Glutamatergic neuron (in vitro differentiated cells): ENCODE data around the gene TMEM132C. TPM values are rescaled to one million over a fixed set of nuclear protein-coding genes. Genes with fewer than 3 reads are reported as not detected.

Source experiments
- DNase-seq: peaks from one replicate; pipeline ENCODE4 v3.0.0; 2022
- H3K27ac Mint-ChIP-seq: one replicate; pipeline ENCODE4 v1.8.0; 2020; ENCODE audit warnings: mild to moderate bottlenecking, mixed read lengths, inconsistent platforms; ENCODE audit not compliant: unreplicated experiment
- H3K27me3 Mint-ChIP-seq: one replicate; pipeline ENCODE4 v1.8.0; 2020; ENCODE audit warnings: mild to moderate bottlenecking, moderate library complexity, mixed read lengths, inconsistent platforms; ENCODE audit not compliant: unreplicated experiment
- H3K36me3 Mint-ChIP-seq: one replicate; pipeline ENCODE4 v1.8.0; 2020; ENCODE audit warnings: mild to moderate bottlenecking, mixed read lengths, inconsistent platforms; ENCODE audit not compliant: unreplicated experiment
- H3K4me1 Mint-ChIP-seq: one replicate; pipeline ENCODE4 v1.8.0; 2020; ENCODE audit warnings: mild to moderate bottlenecking, low read depth, mixed read lengths, inconsistent platforms; ENCODE audit not compliant: unreplicated experiment
- H3K4me3 Mint-ChIP-seq: one replicate; pipeline ENCODE4 v1.8.0; 2020; ENCODE audit warnings: mild to moderate bottlenecking, mixed read lengths, inconsistent platforms; ENCODE audit not compliant: unreplicated experiment
- H3K9me3 Mint-ChIP-seq: one replicate; pipeline ENCODE4 v1.8.0; 2020; ENCODE audit warnings: mild to moderate bottlenecking, moderate library complexity, mixed read lengths, inconsistent platforms; ENCODE audit not compliant: unreplicated experiment
- total RNA-seq: library from RNA; stranded (reverse); fragmentation: NEBNext Ultra II Directional; extraction: Animal tissue kit (Norgen Biotek cat#: 25700); gene quantifications from one replicate; pipeline ENCODE4 v1.2.1, GENCODE V29; 2021; ENCODE audit not compliant: unreplicated experiment
- TF ChIP-seq, protein P1 (sequence below): fragments of 200-600 bp; sonication (generic); IDR thresholded peaks from one replicate; pipeline ENCODE4 v1.5.0; 2021; ENCODE audit not compliant: partially characterized antibody, unreplicated experiment

The TMEM132C gene
- total RNA-seq, 1 donor from 2014 or later: 8.0 TPM

DNA sequence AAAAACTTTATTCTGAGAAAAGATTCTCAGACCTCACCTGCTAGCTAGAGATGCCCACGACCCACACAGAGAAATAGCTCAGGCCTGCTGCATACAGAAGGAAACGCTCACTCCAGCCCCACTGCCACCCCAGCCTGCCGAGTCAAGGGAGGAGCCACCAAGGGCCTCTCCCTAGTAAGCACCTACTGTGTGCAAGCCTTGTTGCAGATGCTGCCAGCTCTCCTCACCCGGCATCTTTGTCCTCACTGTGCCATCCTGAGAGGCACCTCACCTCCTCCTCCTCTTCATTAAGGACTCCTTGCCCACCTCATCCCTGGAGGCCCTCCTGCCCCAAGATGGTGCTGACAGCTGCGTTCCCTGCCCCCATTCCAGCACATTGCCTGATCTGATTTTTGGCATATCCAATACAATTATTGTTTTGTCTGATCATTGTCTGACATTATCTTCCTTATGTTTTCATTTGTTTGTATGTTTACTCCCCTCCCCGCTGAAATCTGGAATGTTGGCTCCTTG, 359.9 kb downstream of the TMEM132C start:
- Mint-ChIP-seq H3K4me3 (no peak overlapping the region), H3K9me3 (peaks cover 10% of the 10 kb centered on the region), H3K36me3 (peaks cover 9% of the 10 kb centered on the region), H3K27me3 (peaks cover 2% of the 10 kb centered on the region), H3K27ac (no peak overlapping the region), H3K4me1 (peaks cover 2% of the 10 kb centered on the region)
- no peak for DNase-seq
- TF ChIP-seq, protein P1, sequence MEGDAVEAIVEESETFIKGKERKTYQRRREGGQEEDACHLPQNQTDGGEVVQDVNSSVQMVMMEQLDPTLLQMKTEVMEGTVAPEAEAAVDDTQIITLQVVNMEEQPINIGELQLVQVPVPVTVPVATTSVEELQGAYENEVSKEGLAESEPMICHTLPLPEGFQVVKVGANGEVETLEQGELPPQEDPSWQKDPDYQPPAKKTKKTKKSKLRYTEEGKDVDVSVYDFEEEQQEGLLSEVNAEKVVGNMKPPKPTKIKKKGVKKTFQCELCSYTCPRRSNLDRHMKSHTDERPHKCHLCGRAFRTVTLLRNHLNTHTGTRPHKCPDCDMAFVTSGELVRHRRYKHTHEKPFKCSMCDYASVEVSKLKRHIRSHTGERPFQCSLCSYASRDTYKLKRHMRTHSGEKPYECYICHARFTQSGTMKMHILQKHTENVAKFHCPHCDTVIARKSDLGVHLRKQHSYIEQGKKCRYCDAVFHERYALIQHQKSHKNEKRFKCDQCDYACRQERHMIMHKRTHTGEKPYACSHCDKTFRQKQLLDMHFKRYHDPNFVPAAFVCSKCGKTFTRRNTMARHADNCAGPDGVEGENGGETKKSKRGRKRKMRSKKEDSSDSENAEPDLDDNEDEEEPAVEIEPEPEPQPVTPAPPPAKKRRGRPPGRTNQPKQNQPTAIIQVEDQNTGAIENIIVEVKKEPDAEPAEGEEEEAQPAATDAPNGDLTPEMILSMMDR: no peak

DNA sequence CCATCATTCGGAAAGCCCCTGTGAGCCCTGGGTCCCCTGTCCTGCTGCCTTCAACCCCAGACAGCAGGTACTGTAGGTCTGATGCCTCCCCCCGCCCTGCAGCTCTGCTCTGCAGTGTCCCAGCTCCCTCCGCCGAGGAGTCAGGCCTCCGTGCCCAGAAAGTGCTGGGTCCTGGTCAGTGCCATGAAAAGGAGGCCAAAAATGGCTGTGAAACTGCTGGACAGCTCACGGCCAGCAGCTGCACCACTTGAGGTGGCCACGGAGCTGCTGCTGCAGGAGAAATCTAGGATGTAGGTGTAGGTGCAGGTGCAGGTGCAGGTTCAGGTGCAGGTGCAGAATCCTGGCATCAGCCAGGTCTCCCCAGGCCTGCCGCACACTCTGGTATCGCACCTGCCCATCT, 360.7 kb downstream of the TMEM132C start:
- Mint-ChIP-seq H3K9me3 (peaks cover 10% of the 10 kb centered on the region), H3K27ac (no peak overlapping the region), H3K4me1 (peaks cover 2% of the 10 kb centered on the region), H3K27me3 (peaks cover 2% of the 10 kb centered on the region), H3K4me3 (no peak overlapping the region), H3K36me3 (peaks cover 9% of the 10 kb centered on the region)
- TF ChIP-seq, protein P1: no peak
- no peak for DNase-seq

DNA sequence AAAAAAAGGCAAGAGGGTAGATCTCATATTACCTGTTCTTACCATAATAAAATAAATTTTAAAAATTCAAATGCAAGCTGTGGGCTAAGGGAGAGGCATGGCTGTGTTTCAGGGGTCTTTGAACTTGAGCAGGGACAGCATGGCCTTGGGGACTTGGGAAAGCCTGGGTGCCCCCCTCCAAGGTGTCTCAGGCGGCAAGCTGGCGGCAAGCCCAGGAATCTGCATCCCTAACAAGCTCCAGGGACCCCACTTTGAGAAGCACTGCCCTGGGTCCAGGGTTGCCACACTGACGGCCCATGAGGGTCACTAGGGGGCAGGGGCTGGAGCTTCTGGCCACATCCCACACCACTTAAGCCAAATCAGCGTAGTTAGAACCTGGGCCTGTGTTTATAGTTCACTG, 363.0 kb downstream of the TMEM132C start:
- Mint-ChIP-seq H3K36me3 (peaks cover 9% of the 10 kb centered on the region), H3K27me3 (peaks cover 4% of the 10 kb centered on the region), H3K9me3 (peaks cover 16% of the 10 kb centered on the region), H3K27ac (no peak overlapping the region), H3K4me1 (peaks cover 8% of the 10 kb centered on the region), H3K4me3 (no peak overlapping the region)
- no peak for DNase-seq
- TF ChIP-seq, protein P1: no peak

DNA sequence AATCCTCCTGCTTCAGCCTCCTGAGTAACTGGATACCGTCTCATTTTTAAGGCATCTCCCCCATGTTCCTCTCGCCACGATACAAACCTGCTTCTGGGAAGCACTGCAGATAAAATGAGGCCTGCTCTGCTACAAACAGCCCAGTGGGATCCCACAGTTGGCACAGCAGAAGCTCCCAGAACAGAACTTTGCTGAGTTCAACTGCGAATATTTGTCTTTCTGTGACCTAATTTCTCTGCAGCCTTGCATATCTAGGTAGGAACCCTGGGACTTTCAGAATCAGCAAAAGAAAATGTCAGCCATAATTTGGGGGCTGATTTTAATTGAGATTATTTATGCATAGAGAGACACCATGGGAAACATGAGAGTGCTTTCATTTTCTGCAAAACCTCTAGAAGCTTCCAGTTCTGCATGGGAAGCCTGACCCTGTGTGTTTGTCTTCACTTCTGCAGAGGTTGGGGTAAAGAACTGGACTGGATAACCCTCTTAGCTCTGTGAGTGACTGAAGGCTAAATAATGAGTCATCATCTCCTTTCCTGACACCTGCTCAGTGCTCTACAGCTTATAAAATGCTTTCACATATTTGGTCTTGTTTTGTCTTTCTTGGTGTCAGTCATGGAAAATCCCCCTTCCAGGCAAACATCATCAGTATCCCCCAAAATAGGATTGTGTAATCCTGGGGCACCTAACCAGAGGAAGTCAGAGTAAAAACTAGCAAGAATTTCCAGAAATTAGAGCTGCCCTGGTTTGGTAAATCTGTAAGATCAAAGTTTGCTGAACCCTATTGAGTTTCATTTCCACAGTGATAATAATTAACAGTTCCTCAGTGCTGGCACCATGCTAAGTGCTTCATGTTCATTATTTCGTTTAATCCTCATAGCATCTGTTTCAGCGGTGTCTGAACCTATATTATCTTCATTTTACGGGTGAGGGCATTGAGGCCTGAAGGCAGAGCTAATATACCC, 371.0 kb downstream of the TMEM132C start:
- H3K4me3 Mint-ChIP-seq: no peak overlapping the region
- TF ChIP-seq, protein P1: no peak
- no peak overlapping the region for H3K27ac Mint-ChIP-seq
- peaks cover 9% of the 10 kb centered on the region for H3K4me1 Mint-ChIP-seq
- H3K36me3 Mint-ChIP-seq: peaks cover 5% of the 10 kb centered on the region
- peaks cover 3% of the 10 kb centered on the region for H3K27me3 Mint-ChIP-seq
- no peak for DNase-seq
- peaks cover 10% of the 10 kb centered on the region for H3K9me3 Mint-ChIP-seq

DNA sequence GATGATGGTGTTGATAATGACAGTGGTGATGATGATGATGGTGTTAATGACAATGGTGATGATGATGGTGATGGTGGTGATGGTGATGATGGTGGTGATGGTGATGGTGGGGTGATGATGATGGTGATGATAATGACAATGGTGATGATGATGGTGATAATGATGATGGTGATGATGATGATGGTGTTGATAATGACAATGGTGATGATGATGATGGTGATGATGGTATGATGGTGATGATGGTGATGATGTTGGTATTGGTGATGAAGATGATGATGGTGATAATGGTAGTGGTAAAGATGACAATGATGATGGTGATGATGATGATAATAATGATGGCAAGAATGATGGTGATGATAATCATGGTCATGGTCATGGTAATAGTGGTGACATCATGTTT, 372.1 kb downstream of the TMEM132C start:
- peaks cover 9% of the 10 kb centered on the region for H3K4me1 Mint-ChIP-seq
- TF ChIP-seq, protein P1: no peak
- no peak overlapping the region for H3K27ac Mint-ChIP-seq
- peaks cover 3% of the 10 kb centered on the region for H3K27me3 Mint-ChIP-seq
- H3K9me3 Mint-ChIP-seq: peaks cover 11% of the 10 kb centered on the region
- no peak for DNase-seq
- no peak overlapping the region for H3K4me3 Mint-ChIP-seq
- H3K36me3 Mint-ChIP-seq: peaks cover 5% of the 10 kb centered on the region
